Endothelial cell of hepatic sinusoid (primary cell): ENCODE data around the gene EIF3I.

Source experiments
- in situ Hi-C: cut with HindIII; loops from 2 replicates; pipeline ENCODE4 v1.10.0; 2017; ENCODE audit warnings: low sequenced_read_pairs

The EIF3I gene

DNA sequence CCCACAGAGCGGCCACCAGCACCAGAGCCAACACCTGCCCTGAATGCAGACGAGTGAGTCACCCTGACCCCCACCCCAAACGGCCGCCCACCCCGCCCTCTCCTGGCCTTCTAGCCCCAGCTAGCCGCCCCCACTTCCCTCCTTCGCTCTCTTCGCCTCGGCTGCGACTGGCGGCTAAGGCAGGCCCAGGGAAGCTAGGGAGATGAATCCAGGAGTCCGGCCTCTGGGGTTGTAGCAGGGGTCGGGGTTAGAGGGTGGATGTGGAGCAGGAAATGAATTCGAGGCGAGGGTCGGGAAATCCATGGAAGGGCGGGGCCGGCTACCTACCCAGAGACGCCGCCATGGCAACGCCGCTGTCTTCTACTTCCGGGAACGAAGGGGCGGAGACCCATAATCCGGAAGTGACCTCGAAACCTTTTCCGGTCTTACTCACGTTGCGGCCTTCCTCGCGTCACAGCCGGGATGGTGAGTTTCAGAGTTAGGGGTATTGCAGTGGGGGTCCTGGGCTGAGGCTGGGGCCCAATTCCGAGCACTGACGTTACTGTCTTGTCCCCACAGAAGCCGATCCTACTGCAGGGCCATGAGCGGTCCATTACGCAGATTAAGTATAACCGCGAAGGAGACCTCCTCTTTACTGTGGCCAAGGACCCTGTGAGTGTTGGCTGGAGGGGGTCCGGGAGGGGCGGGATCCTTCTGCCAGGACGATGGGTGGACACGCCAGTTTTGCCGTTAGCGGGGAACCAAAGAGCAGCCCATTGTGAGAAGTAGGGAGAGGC, at the start of gene EIF3I, which contains the start of gene TMEM234:
EIF3I (plus strand) TSS at position 428 of the 776 bp plus-strand sequence; CDS start at position 463, 35 bp downstream.
TMEM234 (minus strand) TSS at position 374 of the 776 bp plus-strand sequence; CDS start at position 343, 31 bp downstream.
- in situ Hi-C loops, result no loop called here

DNA sequence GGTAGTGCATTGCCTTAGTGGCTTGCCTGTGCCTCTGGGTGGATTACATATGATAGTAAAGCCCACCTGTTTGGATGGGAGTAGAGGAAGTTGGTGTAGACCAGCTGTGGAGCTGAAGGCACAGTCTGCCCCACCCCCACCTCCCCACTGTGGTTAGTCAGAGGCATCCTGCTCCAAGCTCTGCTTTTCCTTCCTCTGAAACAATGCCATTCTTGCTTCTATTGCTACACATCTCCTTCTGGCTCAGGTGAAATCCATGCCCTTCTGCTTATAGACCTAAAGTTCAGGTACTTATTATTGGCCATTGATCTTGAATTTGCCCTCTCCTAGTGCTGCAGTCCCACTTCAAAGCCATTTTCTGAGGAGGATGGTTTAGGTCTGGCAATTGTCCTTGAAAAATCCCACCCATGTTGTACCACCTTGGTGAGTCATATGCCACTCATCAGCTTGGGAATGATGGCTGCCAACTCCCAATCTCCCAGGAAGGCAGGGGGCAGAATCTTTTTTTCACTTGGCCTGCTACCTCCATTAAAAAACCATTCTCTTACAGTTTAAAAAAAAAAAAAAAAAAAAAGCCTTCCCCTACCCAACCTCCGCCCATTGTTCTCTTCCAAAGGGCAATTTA, 49.5 kb upstream of the EIF3I start:
- in situ Hi-C loops, result no loop called here

GRCh38 chr1:32178380-32179192, 43.6 kb upstream of the EIF3I start:
- in situ Hi-C loops, result no loop called here

GRCh38 chr1:32179193-32179442, 43.1 kb upstream of the EIF3I start:
- in situ Hi-C loops, result no loop called here

DNA sequence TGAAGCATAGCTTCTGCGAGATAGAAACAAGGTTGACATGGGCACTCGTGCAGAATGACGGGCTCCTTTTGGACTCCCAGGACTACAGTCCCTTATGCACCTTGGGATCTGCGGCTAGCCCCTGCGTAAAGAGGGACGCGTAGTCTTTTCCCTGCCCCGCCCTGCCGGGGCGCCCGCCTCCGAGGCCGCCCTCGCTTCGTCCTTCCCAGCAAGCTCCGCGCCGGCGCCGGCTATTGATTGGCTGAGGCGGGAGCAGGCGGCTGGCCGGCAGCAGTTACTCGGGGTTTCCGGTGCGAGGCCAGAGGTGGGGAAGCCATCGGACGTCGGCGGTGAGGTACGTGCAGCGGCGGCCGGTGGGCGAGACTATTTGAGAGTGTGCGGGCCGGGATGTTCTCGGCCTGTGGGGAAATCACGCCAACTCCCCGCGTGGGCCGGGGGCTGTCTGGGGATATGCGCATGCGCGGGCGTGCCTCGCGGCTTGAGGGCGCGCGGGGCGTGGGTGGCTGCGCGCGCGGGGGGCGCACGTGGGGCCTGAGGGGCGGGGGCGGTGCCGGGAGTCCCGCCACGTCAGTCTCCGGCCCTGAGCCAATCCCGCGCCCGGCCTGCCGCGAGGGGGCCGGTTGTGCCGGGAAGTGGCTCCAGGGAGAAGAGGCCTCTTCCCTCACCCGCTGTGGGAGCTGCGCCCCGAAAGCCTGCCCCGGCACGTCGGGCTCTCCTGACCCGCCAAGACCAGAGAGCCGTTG, 42.6 kb upstream of the EIF3I start, which contains the start of gene TXLNA:
TXLNA (plus strand) TSS at position 233 of the 743 bp plus-strand sequence. CDS start 671 bp downstream, outside the sequence.
- in situ Hi-C loops, result no loop called here

GRCh38 chr1:32180186-32181060, 41.8 kb upstream of the EIF3I start:
- in situ Hi-C loops, result no loop called here

DNA sequence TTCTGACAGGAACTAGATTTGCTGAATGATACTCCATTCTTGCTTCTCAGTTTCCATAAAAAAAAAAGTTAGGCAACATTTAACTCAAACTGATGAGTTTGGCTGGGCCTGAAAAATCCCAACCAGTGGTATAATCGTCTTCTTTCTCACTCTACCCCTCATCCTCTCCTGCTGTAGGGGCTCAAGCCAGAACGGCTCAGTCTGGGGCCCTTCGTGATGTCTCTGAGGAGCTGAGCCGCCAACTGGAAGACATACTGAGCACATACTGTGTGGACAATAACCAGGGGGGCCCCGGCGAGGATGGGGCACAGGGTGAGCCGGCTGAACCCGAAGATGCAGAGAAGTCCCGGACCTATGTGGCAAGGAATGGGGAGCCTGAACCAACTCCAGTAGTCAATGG, 41.1 kb upstream of the EIF3I start:
- in situ Hi-C loops, result no loop called here

GRCh38 chr1:32181563-32181962, 40.6 kb upstream of the EIF3I start:
- in situ Hi-C loops, result no loop called here

- in situ Hi-C loops, result no loop called here
These were observed 40.1 kb upstream of the EIF3I start for GRCh38 chr1:32182060-32182459.

DNA sequence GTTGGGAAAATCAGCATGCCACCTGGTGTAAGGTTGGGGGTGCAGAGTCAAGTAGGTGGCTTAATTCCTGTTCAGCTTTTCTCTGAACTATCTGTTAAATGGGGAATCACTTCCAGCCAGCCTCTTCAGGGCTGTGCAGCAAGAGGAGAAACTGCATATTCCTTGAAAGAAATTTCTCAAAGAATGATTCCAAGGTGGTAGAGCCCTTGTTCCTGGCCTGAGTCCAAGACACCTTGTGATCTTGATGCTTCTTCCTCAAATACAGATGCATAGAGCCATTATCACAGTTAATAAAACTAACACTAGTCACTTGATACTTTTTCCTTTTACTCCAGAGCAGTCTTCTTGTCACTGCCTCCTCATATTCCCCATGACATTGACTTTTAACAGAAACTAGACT, 37.6 kb upstream of the EIF3I start:
- in situ Hi-C loops, result no loop called here

GRCh38 chr1:32186077-32186476, 36.1 kb upstream of the EIF3I start:
- in situ Hi-C loops, result no loop called here

DNA sequence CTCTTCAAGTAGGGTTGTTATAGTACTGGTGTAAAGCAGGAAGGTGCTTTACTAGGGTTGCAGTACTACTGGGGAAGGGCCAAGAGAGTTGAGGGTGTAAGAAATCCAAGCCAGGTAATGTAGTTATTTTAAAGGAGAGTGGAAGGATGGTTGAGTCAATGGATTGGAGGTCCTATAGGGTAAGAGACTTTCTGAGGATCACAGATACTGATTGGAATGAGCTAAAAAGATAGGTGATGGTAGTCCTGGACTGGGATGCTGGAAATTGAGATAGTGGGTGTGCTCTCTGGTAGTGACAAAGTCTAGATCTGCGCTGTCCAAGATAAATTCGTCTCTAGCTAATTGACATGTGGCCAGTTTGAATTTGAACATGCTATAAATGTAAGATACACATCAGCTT, 35.7 kb upstream of the EIF3I start:
- in situ Hi-C loops, result no loop called here

- in situ Hi-C loops, result no loop called here
These were observed 34.4 kb upstream of the EIF3I start for GRCh38 chr1:32187850-32188249.

DNA sequence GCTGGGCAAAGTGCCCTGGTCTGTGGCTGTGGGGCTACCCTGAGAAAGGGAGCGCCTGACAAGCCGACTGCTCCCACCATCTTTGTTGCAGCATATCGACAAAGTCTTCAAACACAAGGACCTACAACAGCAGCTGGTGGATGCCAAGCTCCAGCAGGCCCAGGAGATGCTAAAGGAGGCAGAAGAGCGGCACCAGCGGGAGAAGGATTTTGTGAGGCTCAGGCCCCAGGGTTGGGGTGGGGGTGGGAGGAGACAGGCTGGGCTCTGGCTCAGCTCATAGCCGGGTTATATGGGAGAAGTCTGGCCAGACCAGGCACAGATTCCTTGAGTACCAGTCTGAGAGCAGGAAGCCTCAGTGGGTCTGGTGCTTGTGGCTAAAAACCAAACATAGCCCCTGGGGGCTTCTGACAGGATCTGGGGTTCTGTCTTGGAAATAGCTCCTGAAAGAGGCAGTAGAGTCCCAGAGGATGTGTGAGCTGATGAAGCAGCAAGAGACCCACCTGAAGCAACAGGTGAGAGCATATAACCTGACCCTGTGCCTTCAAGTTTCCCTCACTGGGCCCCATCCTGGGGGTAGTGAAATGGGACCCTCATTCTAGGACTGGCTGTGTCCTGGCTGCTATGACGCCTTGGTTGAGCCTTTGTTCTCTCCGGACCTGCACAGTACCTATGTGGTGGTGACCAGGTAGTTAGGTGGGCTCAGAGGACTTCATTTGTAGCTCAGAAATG, 29.8 kb upstream of the EIF3I start:
- in situ Hi-C loops, result no loop called here

DNA sequence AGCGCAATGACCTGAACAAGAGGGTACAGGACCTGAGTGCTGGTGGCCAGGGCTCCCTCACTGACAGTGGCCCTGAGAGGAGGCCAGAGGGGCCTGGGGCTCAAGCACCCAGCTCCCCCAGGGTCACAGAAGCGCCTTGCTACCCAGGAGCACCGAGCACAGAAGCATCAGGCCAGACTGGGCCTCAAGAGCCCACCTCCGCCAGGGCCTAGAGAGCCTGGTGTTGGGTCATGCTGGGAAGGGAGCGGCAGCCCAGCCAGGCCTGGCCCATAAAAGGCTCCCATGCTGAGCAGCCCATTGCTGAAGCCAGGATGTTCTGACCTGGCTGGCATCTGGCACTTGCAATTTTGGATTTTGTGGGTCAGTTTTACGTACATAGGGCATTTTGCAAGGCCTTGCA, 27.2 kb upstream of the EIF3I start:
- in situ Hi-C loops, result no loop called here

GRCh38 chr1:32195531-32195930, 26.7 kb upstream of the EIF3I start:
- in situ Hi-C loops, result no loop called here

DNA sequence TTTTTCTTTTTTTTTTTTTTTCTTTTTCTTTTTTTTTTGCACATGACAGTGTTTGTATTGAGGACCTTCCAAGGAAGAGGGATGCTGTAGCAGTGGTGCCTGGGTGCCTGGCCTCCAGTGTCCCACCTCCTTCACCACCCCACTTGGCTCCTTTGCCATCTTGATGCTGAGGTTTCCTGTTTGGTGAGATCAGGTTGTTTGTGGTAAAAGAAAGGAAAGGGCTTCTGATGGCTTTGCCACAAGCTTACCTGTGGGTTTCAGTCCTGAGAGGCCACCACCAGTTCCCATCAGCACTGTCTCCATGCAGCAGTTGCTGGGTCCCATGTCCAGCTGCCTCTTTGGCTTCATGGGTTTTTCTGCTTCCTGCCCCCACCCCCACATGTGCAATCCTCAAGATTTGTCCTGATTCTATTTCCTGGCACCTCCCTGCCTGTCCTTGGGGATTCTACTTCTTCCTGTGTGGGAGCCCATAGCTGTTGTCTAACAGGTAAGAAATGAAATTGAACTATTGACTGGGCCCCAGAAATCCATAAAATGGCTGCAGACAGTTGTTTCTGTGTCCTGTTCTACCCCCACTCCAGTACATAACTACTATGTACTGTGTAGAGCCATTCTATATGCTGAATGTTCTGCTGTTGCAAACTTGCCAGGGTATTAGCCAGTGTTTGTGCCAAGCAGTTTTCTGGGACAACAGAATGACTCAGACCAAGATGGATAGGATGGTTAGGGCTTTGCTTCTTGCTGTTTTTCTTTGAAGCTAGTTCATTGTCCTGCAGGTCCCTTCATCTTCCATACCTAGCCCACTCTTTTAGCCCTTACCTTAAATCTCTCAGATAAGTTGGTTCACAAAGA, 26.0 kb upstream of the EIF3I start:
- in situ Hi-C loops, result no loop called here

DNA sequence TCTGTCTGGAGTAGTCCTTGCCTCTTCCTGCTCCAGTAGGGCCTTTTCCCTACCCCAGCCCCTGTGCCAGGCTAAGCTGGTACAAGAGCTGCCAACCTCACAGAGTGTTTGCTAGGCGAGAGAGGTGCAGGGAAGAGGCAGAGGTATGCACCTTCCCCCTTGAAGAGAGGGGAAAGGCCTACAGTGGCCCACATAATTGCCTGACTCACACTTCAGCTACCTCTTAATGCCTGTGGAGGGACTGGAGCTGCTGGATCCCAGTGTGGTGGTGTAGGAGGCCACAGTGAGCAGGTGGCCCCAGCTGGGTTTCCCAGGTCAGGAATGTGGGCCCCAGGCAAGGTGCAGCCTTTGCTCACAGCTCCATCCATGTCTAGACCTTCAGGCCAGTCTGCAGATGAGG, 25.1 kb upstream of the EIF3I start:
- in situ Hi-C loops, result no loop called here
